Measurements from ENCODE around the gene EFNA1.

EFNA1 gene

GRCh38 chr1:155182052-155182550 lies 54.4 kb downstream of the EFNA1 start:
- TF ChIP-seq CTCF (IDR thresholded peaks at IDR 0.05), result no peak
- no peak for TF ChIP-seq ZFX (IDR thresholded peaks at IDR 0.05; ENCODE audit: borderline replicate concordance)
- H3K27ac ChIP-seq, result no peak overlapping the region

GRCh38 chr1:155183775-155184221 lies 56.1 kb downstream of the EFNA1 start:
- no peak overlapping the region for H3K27ac ChIP-seq
- TF ChIP-seq ZFX (IDR thresholded peaks at IDR 0.05; ENCODE audit: borderline replicate concordance) (no peak), CTCF (IDR thresholded peaks at IDR 0.05) (no peak)

GRCh38 chr1:155184351-155184811 lies 56.7 kb downstream of the EFNA1 start:
- no peak for TF ChIP-seq ZFX (IDR thresholded peaks at IDR 0.05; ENCODE audit: borderline replicate concordance)
- no peak for TF ChIP-seq CTCF (IDR thresholded peaks at IDR 0.05)
- H3K27ac ChIP-seq, result no peak overlapping the region
